A549 (cell line): ENCODE data around the gene TTC24. TPM values are rescaled to one million over a fixed set of nuclear protein-coding genes. Genes with fewer than 3 reads are reported as not detected.

Experiments used
- ATAC-seq, 2 experiments: fragments of 200-7000 bp in 1 of 2; fragments of >200 bp in 1 of 2; cut with Nextera tagmentation in 1 of 2; cut with Tn5 transposase in 1 of 2; 3 replicates each; pipeline versions ENCODE4 v1.8.0 to v1.9.1; 2018 to 2020; ENCODE audit warnings: mild to moderate bottlenecking in 1 of 2, moderate library complexity in 1 of 2
- CTCF ChIA-PET: fragments of 300-600 bp; sonication (Branson Sonifier 250); formaldehyde crosslinking; extraction: SDS; loops from one replicate; lab custom pipeline; 2021; ENCODE audit warnings: antibody characterized with exemption, inconsistent platforms; lab: Yijun Ruan, JAX
- POLR2A ChIA-PET: fragments of 350-600 bp; formaldehyde crosslinking; extraction: SDS; loops from one replicate; lab custom pipeline; 2021; ENCODE audit warnings: antibody characterized with exemption, inconsistent platforms; lab: Yijun Ruan, JAX
- DNase-seq, 2 experiments: peaks; one replicate each; pipeline versions ENCODE4 v3.0.0 to v3.0.0-alpha.2; 2011 to 2016; ENCODE audit warnings: low read depth in 1 of 2, low spot score in 1 of 2
- FAIRE-seq: peaks from 2 replicates; lab custom pipeline; 2011; peaks lifted over from hg19 to GRCh38; lab: Jason Lieb, UNC
- H3K27ac ChIP-seq, 2 experiments: fragments of >200 bp; sonication (Bioruptor Twin); formaldehyde crosslinking; 3 replicates each; pipeline ENCODE4 v1.5.1; 2016 to 2017
- H3K4me1 ChIP-seq: fragments of >200 bp; sonication (Bioruptor Twin); formaldehyde crosslinking; 3 replicates; pipeline ENCODE4 v1.6.1; 2016
- H3K4me2 ChIP-seq: fragments of >200 bp; sonication (Bioruptor Twin); formaldehyde crosslinking; 3 replicates; pipeline ENCODE4 v1.6.1; 2016
- H3K4me3 ChIP-seq: fragments of >200 bp; sonication (Bioruptor Twin); formaldehyde crosslinking; 3 replicates; pipeline ENCODE4 v1.5.1; 2016
- H3K9me3 ChIP-seq: fragments of >200 bp; sonication (Bioruptor Twin); formaldehyde crosslinking; 3 replicates; pipeline ENCODE4 v1.6.1; 2016
- CBX2 ChIP-seq: fragments of 200-600 bp; sonication (generic); IDR thresholded peaks from 2 replicates; pipeline ENCODE4 v1.6.1; 2016; ENCODE audit warnings: low read depth, mild to moderate bottlenecking, borderline replicate concordance
- CTCF ChIP-seq: fragments of >200 bp; sonication (Bioruptor Twin); formaldehyde crosslinking; IDR thresholded peaks from 3 replicates; pipeline ENCODE4 v1.5.1; 2016
- E2F6 ChIP-seq: IDR thresholded peaks from 2 replicates; pipeline ENCODE4 v1.6.1; 2012; ENCODE audit warnings: low read depth, borderline replicate concordance
- ELK1 ChIP-seq: fragments of 150-350 bp; IDR thresholded peaks from 2 replicates; pipeline ENCODE4 v1.6.1; 2014; ENCODE audit warnings: low read depth, mild to moderate bottlenecking, low read length
- ESRRA ChIP-seq: fragments of 150-350 bp; IDR thresholded peaks from 2 replicates; pipeline ENCODE4 v1.6.1; 2014; ENCODE audit warnings: mild to moderate bottlenecking, low read length, borderline replicate concordance
- FOSB ChIP-seq: fragments of 250-450 bp; sonication (Bioruptor Pico); IDR thresholded peaks from 2 replicates; pipeline ENCODE4 v1.5.0; 2020; ENCODE audit warnings: mild to moderate bottlenecking, moderate library complexity
- FOSL2 ChIP-seq, 2 experiments: fragments of 450-650 bp in 1 of 2; fragments of >200 bp in 1 of 2; sonication (Bioruptor Twin) in 1 of 2; formaldehyde crosslinking; IDR thresholded peaks; 2 replicates each; pipeline versions ENCODE4 v1.5.0 to v1.6.1; 2016 to 2020; ENCODE audit warnings: mild to moderate bottlenecking in 1 of 2, moderate library complexity in 1 of 2
- HOXA7 ChIP-seq: fragments of 250-450 bp; sonication (Bioruptor Pico); IDR thresholded peaks from 2 replicates; pipeline ENCODE4 v1.5.0; 2020; ENCODE audit warnings: mild to moderate bottlenecking, moderate library complexity
- KDM5A ChIP-seq: fragments of 200-600 bp; sonication (generic); IDR thresholded peaks from 2 replicates; pipeline ENCODE4 v1.6.1; 2016; ENCODE audit warnings: antibody characterized with exemption, mild to moderate bottlenecking
- MAFK ChIP-seq: fragments of 450-650 bp; IDR thresholded peaks from 2 replicates; pipeline ENCODE4 v1.6.1; 2014; ENCODE audit not compliant: partially characterized antibody
- MAX ChIP-seq: IDR thresholded peaks from 2 replicates; pipeline ENCODE4 v1.6.1; 2012
- MYC ChIP-seq: IDR thresholded peaks from 2 replicates; pipeline ENCODE4 v1.6.1; 2012; ENCODE audit warnings: mild to moderate bottlenecking, inconsistent platforms, low read length, improper control_type of control experiment, borderline replicate concordance
- NFE2L2 ChIP-seq: fragments of 150-350 bp; conservative IDR thresholded peaks from 2 replicates; pipeline ENCODE4 v1.6.1; 2014; ENCODE audit warnings: low read length
- PHF8 ChIP-seq: fragments of 200-600 bp; sonication (generic); IDR thresholded peaks from 2 replicates; pipeline ENCODE4 v1.6.1; 2016; ENCODE audit warnings: low read depth, mild to moderate bottlenecking, antibody characterized with exemption, moderate library complexity, borderline replicate concordance
- POLR2A ChIP-seq: IDR thresholded peaks from 2 replicates; pipeline ENCODE4 v1.6.1; 2012; ENCODE audit warnings: mild to moderate bottlenecking, low read length
- POLR2AphosphoS2 ChIP-seq: conservative IDR thresholded peaks from 2 replicates; pipeline ENCODE4 v1.6.1; 2012; ENCODE audit warnings: low read length, improper control_type of control experiment, inconsistent platforms
- RAD21 ChIP-seq, 2 experiments: fragments of >200 bp in 1 of 2; sonication (Bioruptor Twin) in 1 of 2; formaldehyde crosslinking in 1 of 2; IDR thresholded peaks in 1 of 2; conservative IDR thresholded peaks in 1 of 2; 2 replicates in 1 of 2; 3 replicates in 1 of 2; pipeline ENCODE4 v1.6.1; 2012 to 2018; ENCODE audit warnings: inconsistent platforms in 1 of 2
- RARB ChIP-seq: fragments of 250-450 bp; sonication (Bioruptor Pico); IDR thresholded peaks from 2 replicates; pipeline ENCODE4 v1.8.0; 2021; ENCODE audit warnings: mild to moderate bottlenecking, moderate library complexity
- RCOR1 ChIP-seq: fragments of 150-350 bp; IDR thresholded peaks from 2 replicates; pipeline ENCODE4 v1.6.1; 2014; ENCODE audit warnings: antibody characterized with exemption, low read length, low read depth
- RFX5 ChIP-seq: fragments of 450-650 bp; IDR thresholded peaks from 2 replicates; pipeline ENCODE4 v1.7.1; 2014; ENCODE audit warnings: antibody characterized with exemption, mild to moderate bottlenecking, moderate library complexity
- SMC3 ChIP-seq: fragments of >200 bp; sonication (Bioruptor Twin); formaldehyde crosslinking; IDR thresholded peaks from 3 replicates; pipeline ENCODE4 v1.6.1; 2018; ENCODE audit warnings: inconsistent platforms
- ZC3H11A ChIP-seq: fragments of 450-650 bp; IDR thresholded peaks from 2 replicates; pipeline ENCODE4 v1.6.1; 2014; ENCODE audit warnings: antibody characterized with exemption, mild to moderate bottlenecking
- ZSCAN20 ChIP-seq: fragments of 250-450 bp; sonication (Bioruptor Pico); IDR thresholded peaks from 2 replicates; pipeline ENCODE4 v1.8.0; 2022; ENCODE audit warnings: mild to moderate bottlenecking, moderate library complexity
- WGBS: methylation state at CpG from one replicate; pipeline ENCODE4 v1.1.6; 2017; ENCODE audit errors: missing lambda C conversion rate; 5-methylcytosine and 5-hydroxymethylcytosine counted together
- polyA plus RNA-seq, 4 experiments: library from polyadenylated mRNA; depleted of rRNA in 3 of 4; stranded (reverse); fragments of >200 nt; fragmentation: RNase III in 1 of 4; extraction: RNeasy Plus Mini Kit Qiagen cat#74134 plus additional on column Dnase treatment in 1 of 4; gene quantifications; 2 replicates in 3 of 4; 3 replicates in 1 of 4; pipeline ENCODE4 v1.2.3, GENCODE V29; 2011 to 2017
- TF ChIP-seq, protein P1 (sequence below): fragments of 250-450 bp; sonication (Bioruptor Pico); IDR thresholded peaks from 2 replicates; pipeline ENCODE4 v1.5.0; 2020; ENCODE audit warnings: low read depth, mild to moderate bottlenecking, moderate library complexity

TTC24 gene
- polyA plus RNA-seq, 2 of the 4 experiments (the other 2 are of a cell fraction): not detected

GRCh38 chr1:156619582-156619955 lies 40.0 kb downstream of the TTC24 start:
- WGBS: 11% methylated on average over 6 of the region's 6 CpGs
- CTCF ChIA-PET: interaction anchor here (0.6 to 25.7 kb wide), 26 partner anchors 6 to 270 kb away, joined by 3 to 495 read pairs (median 4); partner anchors contain the start of genes BCAN and NES
- no peak overlapping the region for H3K4me3 ChIP-seq
- H3K9me3 ChIP-seq: no peaks in the 10 kb centered on the region
- POLR2A ChIA-PET: no interaction called here
- H3K4me1 ChIP-seq: peaks cover 16% of the 10 kb centered on the region
- no peak overlapping the region for H3K4me2 ChIP-seq
- no peak overlapping the region; a peak in 1 of 6 replicates for H3K27ac ChIP-seq
- no peak for DNase-seq
- no peak for TF ChIP-seq PHF8
- no peak for TF ChIP-seq ZC3H11A
- no peak for TF ChIP-seq ESRRA
- TF ChIP-seq HOXA7 (CRISPR knock-in tag): no peak
- TF ChIP-seq MYC: no peak
- no peak for TF ChIP-seq CBX2
- no peak for TF ChIP-seq RFX5
- no peak for TF ChIP-seq NFE2L2
- no peak for FAIRE-seq
- no peak for ATAC-seq

DNA sequence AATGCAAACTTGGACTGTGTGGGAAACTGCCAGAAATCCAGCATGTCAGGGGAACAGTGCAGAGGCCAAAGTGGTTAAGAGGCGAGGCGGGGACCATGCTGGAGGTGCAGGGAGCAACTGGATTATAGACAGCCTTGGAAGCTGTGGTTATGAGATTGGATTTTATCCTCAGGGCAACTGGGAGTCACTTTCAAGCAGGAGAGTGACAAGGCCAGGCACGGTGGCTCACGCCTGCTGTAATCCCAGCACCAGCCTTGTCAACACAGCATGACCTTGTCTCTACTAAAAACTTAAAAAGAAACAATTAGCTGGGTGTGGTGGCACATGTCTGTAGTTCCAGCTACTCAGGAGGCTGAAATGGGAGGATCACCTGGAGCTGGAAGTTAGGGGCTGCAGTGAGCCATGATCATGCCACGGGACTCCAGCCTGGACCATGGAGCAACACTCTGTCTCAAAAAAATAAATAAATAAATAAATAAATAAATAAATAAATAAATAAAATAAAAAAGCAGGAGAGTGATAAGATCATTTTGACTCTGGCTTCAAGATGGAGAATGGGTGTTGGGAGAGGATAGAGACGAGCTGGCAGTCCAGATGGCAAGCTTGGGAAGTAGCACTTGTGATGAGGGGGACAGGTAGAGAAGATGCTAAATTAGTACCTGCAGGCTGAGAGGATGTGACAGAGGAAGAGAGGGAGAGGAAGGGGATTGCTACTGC lies 43.2 kb downstream of the TTC24 start:
- CTCF ChIA-PET: interaction anchor here (1.2 to 25.7 kb wide), 9 partner anchors 8 to 147 kb away, joined by 3 to 495 read pairs (median 93); partner anchors contain the start of genes BCAN, CRABP2, HAPLN2 and NES
- H3K4me3 ChIP-seq: no peak overlapping the region
- WGBS: 84% methylated on average over 6 of the region's 6 CpGs
- no peak for DNase-seq
- peaks cover 15% of the 10 kb centered on the region for H3K4me1 ChIP-seq
- TF ChIP-seq ZC3H11A: peak; percentile 31; the same call in 1 of the 2 replicates
- TF ChIP-seq, protein P1, sequence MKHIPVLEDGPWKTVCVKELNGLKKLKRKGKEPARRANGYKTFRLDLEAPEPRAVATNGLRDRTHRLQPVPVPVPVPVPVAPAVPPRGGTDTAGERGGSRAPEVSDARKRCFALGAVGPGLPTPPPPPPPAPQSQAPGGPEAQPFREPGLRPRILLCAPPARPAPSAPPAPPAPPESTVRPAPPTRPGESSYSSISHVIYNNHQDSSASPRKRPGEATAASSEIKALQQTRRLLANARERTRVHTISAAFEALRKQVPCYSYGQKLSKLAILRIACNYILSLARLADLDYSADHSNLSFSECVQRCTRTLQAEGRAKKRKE (CRISPR knock-in tag): no peak
- TF ChIP-seq, all 56 proteins: peak for 1
- no peak for FAIRE-seq
- no peak for ATAC-seq
- Histone ChIP-seq H3K4me2 (no peak overlapping the region), H3K9me3 (no peaks in the 10 kb centered on the region), H3K27ac (no peak overlapping the region)
- POLR2A ChIA-PET: no interaction called here

DNA sequence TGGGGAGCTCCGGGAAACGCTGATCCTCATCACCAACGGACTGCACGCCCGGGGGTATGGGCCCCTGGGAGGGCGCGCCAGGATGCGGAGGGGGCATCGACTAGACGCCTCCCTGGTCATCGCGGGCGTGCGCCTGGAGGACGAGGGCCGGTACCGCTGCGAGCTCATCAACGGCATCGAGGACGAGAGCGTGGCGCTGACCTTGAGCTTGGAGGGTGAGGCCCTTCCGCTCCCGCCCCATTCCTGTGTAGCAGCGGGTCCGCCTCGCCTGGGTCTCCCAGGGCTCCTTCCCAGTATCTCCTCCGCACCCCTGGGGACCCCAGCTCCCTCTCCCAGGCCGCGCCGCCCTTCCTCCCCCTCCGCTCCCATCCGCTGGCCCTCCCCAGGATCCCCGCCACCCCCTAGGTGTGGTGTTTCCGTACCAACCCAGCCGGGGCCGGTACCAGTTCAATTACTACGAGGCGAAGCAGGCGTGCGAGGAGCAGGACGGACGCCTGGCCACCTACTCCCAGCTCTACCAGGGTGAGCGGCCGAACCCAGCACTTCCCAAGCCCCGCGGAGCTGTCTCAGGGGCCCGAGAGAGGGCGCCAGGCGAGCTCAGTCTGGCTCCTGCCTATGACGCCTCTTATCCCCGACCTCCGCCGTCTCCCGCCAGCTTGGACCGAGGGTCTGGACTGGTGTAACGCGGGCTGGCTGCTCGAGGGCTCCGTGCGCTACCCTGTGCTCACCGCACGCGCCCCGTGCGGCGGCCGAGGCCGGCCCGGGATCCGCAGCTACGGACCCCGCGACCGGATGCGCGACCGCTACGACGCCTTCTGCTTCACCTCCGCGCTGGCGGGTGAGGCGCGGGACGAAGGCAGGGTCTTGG lies 44.7 kb downstream of the TTC24 start:
- H3K4me1 ChIP-seq: peaks cover 13% of the 10 kb centered on the region
- peak overlapping the region; percentile 49 for H3K4me3 ChIP-seq
- DNase-seq (peak; percentile 61 to 78), FAIRE-seq (no peak), ATAC-seq (peak; percentile 84 to 92)
- peak overlapping the region; percentile 13 to 76; a peak in 3 of 6 replicates for H3K27ac ChIP-seq
- ChIA-PET CTCF (interaction anchor here (0.8 to 25.7 kb wide), 20 partner anchors 9 to 297 kb away, joined by 3 to 495 read pairs (median 8); partner anchors contain the start of genes BCAN, CRABP2, HAPLN2 and HDGF), POLR2A (interaction anchor here (0.9 to 1.5 kb wide), 4 partner anchors 54 to 123 kb away, joined by 3 to 6 read pairs (median 4); partner anchors contain the start of genes ISG20L2 and METTL25B)
- H3K4me2 ChIP-seq: peak overlapping the region; percentile 94
- H3K9me3 ChIP-seq: no peaks in the 10 kb centered on the region
- WGBS: 22% methylated on average over 25 of the region's 87 CpGs
- TF ChIP-seq RARB: no peak
- TF ChIP-seq SMC3: peak; percentile 36; the same call in 1 of the 3 replicates
- TF ChIP-seq ZC3H11A: no peak
- TF ChIP-seq HOXA7 (CRISPR knock-in tag): no peak
- TF ChIP-seq RCOR1: no peak
- no peak for TF ChIP-seq FOSL2 (IDR thresholded peaks at IDR 0.05)
- no peak for TF ChIP-seq FOSL2 (CRISPR knock-in tag; IDR thresholded peaks at IDR 0.05)
- TF ChIP-seq FOSB (CRISPR knock-in tag): no peak
- TF ChIP-seq, protein P1 (CRISPR knock-in tag): 0 out of 2 replicates have a peak, but pooled peaks have one; percentile 19
- no peak for TF ChIP-seq ZSCAN20 (CRISPR knock-in tag)
- TF ChIP-seq RAD21 (conservative IDR thresholded peaks at IDR 0.05 in 1 of 2, IDR thresholded peaks at IDR 0.05 in 1 of 2): peak; percentile 11 to 12; a peak in 1 of 5 replicates
- TF ChIP-seq POLR2AphosphoS2: no peak
- TF ChIP-seq MAFK: no peak
- TF ChIP-seq ELK1: no peak
- peak; percentile 82 for TF ChIP-seq MAX
- peak; percentile 51 for TF ChIP-seq CTCF
- no peak for TF ChIP-seq POLR2A
- peak; percentile 89 for TF ChIP-seq E2F6
- TF ChIP-seq KDM5A: no peak
